ENCODE results near the gene ISG20.
A peak's percentile ranks its signal among the peaks of the same experiment; 100 is the strongest.
"Not testable (repeated sequence)": the region's sequence is repeated elsewhere in the genome, so short reads cannot be mapped to it uniquely, and the experiment has no call there.

Gene ISG20

DNA sequence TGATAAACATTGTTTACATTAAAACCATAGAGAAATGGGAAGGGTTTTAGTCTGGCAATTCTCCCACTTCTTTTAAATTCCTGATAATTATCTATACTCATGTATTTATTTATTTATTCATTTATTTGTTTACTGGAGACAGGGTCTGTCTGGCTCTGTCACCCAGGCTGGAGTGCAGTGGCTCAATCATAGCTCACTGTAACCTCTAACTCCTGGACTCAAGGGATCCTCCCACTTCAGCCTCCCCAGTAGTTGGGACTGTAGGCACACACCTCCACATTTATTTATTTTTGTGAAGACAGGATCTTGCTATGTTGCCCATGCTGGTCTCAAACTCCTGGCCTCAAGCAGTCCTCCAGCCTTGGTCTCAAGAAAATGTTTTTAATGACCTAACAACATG, 20.1 kb upstream of the ISG20 start:
- no peak for DNase-seq (ENCODE audit: low spot score)

DNA sequence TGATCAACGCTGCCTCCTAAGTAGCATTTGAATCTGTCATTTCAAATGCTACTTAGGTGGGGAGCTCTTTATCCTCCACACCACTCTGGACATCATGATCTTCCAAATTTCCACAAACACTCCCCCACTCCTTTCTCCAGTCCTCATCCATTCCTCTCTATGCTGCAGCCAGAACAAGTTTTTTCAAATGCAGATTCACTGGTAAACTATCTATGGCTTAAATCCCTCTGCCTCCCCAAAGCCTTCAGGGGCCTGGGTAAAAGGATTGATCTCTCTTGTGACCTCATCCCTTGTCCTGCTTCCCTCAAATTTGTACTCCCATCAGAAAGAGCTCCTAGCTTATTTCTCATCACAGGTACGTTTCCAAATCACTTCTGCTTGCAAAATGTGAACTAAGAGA, 19.0 kb upstream of the ISG20 start:
- DNase-seq (ENCODE audit: low spot score) = no peak

DNA sequence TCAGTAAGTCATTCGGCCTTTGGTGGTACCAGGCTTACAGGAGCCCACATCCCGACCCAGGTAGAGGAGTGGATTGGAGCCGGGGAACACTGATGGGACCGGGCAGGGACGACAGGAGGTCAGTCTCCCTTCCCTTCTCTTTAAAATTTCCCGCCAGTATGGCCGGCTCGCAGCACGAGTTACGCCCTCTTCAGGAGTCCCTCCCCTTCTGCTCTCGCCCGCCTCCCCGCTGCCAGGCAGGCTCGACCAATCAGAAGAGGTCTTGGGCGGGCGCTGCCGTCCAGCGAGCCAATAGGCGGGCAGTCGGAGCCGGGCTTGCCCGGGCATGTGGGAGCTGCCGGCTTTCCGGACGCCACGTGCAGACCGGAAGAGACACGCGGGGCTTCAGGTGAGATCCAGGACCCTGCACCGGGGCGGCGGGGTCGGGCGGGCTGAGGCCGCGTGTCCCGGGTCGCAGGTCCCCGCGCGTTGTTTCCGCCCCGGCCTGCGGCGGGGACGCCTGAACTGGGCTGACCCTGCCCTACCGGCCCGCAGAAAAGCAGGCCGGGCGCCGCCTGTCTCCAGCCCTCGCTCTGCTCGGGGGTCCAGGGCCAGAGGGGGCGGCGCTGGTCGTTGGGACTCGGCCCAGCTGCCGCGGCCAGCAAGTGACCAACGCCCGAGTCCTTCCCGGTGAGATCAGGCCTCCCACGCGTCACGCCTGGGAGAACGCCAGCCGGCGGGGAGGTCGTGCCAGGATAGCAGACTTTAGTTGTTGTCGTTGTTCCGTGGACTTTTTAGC, 17.6 kb upstream of the ISG20 start, which contains the start of gene AEN:
TSS of gene AEN (plus strand) at position 346 of the 778 bp plus-strand sequence. CDS start 4,870 bp downstream, outside the sequence.
- DNase-seq (ENCODE audit: low spot score) = peak; percentile 95

DNA sequence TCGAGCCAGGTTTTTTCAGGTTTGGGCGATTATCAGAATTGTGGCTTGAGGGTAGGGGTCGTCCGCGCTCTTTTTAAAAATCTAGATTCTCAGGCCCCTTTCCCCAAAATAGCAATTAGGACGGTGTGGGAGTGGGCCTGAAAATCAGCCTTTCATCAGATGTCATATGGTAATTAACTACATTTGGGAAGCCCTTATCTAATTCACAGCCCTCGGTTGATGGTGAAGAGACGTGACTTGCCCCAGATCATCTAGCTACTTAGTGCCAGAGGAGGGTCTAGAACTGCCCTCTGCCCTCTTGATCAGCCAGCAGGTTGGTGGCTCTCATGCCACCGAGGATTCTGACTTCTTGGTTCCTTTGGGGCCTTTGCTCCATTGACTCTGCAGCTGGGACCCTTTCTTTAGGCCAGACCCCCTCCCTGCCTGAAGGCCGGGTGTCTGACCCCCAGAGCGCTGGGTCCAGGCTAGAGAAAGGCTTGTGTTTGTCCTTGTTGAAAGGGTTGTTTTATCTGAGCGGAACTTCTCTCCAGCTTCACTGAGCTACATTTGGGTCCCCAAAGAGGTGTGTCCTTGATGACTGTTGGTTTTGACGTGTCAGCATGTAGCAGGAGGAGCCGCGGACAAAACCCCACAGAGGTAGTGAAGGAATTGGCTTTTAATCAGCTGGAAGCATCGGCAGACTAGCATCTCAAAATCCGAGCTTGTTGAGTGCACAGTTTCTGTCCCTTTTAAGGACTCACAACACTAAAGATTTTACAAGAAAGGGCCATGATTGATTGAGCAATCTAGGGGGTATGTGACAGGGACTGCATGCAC, 16.8 kb upstream of the ISG20 start:
- DNase-seq (ENCODE audit: low spot score) = peak; percentile 85

DNA sequence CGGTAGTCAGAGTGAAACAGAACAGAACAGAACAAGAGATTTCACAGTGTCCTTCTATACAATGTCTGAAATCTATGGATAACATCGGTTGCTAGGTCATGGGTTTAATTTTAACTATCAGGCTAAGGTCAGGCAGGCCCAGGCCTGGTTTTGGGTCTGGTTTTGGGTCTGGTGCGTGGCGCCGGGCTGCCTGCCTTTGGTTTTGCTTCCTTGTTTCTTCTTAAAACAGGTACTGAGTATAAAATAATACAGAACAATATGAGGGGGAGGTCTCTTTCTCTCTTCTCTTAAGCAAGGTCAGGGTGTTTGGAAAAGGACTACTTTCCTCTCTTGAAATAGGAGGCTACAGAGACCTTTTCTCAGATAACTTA, 16.2 kb upstream of the ISG20 start:
- DNase-seq (ENCODE audit: low spot score) = no peak

DNA sequence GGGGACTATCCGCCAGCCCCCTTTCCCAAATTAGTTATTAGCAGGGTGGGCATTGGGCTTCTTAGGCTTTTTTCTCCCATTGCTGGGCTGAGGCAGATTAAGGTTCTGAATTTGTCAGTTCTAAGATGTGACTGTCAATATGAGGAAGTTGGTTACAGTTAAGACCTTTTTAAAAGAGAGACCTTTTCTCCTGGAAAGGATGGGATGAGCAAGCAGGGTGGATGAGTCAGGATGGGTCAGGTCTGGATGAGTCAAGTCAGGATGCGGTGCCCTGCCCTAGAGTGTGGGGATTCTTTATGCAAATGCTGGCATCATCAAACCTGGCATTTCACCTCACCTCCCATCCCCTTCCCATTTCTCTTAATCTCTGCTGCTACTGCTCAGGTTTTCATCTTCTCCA, 15.8 kb upstream of the ISG20 start:
- peak; percentile 94 for DNase-seq (ENCODE audit: low spot score)

DNA sequence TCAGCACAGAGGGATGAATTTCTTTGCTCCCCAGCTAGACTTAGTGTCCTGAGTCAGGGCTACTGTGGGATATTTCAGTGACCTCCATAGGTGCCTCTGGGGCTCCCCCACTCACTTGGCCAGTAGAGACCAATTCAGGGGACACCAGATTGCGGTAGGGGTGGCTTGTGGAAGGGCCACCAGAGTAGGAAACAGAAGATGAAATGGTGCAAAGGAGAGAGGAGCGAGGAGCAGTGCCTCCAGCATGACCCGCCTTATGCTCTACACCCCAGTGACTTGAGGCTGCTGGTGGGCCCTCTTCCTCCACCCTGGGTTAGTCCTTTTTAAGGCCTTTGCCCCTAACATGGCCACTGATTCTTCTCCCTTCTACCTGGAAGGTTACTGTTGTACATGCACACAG, 15.2 kb upstream of the ISG20 start:
- no peak for DNase-seq (ENCODE audit: low spot score)

DNA sequence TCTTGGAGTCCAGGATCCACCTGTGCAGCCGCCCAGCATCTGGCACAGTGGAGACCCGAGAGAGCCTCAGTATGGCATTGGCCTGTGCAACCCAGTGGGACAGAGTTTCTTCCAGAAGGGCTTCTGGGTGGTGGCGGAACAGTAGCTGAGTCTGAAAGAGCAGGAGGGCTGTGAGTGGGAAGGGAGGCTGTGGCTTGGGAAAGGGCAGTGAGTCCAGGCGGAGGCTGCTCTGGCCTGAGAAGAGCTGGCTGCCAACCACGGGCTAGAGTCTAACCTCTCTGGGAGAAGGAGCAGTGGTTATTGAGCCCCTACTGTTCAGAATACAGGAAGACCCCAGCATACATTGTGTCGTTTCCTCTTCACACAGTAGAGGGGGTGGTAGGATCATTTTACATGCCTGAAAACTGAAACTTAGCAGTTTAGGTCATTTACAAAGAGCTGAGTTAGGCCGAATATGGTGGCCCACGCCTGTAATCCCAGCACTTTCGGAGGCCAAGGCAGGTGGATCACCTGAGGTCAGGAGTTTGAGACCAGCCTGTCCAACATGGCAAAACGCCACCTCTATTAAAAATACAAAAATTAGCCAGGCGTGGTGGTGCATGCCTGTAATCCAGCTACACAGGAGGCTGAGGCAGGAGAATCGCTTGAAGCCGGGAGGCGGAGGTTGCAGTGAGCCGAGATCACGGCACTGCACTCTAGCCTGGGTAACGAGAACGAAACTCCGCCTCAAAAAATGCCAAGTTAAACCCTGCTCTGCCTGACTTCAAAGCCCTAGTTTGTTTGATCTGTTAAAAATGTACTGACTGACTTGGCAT, 14.5 kb upstream of the ISG20 start:
- DNase-seq (ENCODE audit: low spot score) = no peak

DNA sequence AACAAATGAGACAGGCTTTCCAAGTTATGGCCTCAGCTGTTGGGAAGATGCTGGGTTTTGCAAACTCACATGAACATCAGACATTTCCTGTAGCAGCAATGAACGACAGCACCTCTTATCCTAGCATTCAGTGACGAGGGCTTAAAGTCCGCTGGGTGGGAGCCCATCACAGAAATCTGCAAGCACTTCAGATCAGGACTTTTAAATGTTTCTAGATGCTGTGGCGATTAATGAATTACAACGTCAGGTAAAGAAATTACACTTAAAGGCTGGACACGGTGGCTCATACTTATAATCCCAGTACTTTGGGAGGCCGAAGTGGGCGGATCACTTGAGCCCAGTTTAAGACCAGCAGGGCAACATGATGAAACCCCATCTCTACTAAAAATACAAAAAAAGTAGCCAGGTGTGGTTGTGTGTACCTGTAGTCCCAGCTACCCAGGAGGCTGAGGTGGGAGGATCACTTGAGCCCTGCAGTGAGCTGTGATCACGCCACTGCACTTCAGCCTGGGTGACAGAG, 13.8 kb upstream of the ISG20 start:
- DNase-seq (ENCODE audit: low spot score) = no peak

DNA sequence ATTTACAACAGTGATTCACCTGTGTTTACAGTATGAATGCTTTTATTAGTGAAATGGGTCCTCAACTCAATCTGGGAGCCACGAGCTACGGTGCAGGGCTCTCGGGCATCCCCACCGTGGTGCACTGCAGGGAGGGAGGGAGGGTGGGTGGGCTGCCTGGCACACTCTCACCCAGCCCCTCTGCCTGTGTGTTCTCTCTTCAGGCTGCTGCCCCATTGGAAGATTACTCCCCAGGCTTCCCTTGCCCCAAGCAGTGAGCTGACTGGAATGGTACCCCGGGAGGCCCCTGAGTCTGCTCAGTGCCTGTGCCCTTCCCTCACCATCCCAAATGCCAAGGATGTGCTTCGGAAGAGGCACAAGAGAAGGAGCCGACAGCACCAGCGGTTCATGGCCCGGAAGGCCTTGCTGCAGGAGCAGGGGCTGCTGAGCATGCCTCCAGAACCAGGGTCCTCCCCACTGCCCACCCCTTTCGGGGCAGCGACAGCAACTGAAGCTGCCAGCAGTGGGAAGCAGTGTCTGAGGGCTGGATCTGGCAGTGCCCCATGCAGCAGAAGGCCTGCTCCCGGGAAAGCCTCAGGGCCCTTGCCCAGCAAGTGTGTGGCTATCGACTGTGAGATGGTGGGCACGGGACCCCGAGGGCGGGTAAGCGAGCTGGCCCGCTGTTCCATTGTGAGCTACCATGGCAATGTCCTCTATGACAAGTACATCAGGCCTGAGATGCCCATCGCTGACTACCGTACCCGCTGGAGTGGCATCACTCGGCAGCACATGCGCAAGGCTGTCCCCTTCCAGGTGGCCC, 12.7 kb upstream of the ISG20 start:
- no peak for DNase-seq (ENCODE audit: low spot score)

DNA sequence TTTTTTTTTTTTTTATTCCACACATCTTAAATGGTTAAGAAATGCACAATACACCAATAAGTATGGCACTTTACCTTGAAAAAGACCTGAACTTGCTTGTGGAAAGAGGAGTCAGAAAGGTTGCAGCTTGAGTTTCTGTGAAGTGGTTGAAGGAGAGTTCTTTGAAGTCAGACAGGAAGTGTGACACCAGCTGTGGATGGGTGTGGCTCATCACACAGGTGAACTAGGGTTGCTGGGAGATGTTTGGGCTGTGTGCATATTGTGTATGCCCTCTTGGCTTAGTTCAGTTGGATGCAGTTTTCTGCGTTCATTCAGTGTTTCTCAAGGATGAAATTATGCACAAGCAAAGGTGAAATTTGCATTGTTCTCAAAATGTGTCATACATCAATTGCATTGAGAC, 11.4 kb upstream of the ISG20 start:
- no peak for DNase-seq (ENCODE audit: low spot score)

DNA sequence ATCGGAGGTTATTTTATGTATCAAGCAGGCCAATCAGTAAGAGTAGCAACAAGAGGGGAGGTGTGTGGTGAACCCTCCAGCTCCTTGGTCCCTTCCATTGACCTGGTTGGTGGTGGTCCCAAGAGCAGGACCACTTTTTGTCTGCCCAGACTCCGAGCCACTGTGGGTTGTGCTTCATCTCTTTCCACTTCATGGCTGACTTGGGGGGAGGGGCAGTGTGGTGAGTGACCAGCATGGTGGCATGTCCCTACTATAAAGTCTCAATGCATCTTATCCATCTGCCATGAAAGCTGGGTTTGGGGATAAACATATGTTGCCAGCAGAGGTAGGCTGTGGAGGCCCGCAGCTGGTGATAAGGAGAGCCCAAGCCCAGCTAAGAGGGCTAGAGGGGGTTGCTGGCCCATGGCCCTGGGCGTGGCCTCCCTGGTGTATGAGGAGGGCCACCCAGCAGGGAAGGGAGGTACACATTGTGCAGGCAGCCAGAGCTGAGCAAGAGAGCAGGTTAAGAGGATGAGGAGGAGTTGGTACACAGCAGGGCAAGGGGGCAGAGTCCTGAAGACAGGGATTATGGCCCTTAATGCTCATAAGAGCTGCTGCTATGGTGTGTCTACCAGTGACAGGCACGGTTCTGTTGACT, 10.7 kb upstream of the ISG20 start:
- DNase-seq (ENCODE audit: low spot score) = no peak

DNA sequence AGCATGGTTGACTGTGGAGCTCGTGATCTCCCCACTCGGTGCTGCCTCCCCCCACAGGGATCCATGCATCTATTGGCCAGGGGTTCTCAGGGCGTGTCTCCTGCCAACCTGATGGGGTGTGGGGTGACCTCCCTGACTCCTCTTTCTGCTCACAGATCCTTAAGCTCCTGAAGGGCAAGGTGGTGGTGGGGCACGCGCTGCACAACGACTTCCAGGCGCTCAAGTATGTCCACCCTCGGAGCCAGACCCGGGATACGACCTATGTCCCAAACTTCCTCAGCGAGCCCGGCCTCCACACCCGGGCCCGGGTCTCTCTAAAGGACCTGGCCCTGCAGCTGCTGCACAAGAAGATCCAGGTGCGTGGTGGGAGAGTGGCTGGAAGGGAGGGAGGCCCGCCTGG, 9.7 kb upstream of the ISG20 start:
- no peak for DNase-seq (ENCODE audit: low spot score)

DNA sequence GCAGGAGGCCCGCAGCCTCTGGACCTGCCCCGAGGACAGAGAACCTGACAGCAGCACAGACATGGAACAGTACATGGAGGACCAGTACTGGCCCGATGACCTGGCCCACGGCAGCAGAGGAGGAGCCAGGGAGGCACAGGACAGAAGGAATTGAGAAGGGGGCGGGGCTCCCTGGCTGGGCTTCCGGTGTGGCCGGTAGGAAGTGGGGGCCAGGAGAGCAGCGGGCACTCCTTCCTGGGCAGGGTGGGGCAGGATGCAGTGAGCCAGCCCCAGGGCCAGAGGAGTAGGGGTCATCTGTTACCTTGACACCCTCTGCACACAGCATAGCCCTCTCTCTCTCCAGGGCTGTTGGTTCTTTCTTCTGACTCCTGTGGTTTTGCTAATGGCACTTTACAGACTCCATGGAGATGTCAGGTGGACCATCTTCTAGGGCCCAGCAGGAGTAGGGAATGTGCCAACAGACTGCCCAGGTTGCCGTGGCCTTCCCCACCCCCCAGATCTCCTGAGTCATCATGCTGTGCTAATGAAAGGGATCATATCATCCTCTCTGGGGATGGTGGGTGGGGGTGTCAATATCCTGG, 8.6 kb upstream of the ISG20 start:
- DNase-seq (ENCODE audit: low spot score) = no peak

DNA sequence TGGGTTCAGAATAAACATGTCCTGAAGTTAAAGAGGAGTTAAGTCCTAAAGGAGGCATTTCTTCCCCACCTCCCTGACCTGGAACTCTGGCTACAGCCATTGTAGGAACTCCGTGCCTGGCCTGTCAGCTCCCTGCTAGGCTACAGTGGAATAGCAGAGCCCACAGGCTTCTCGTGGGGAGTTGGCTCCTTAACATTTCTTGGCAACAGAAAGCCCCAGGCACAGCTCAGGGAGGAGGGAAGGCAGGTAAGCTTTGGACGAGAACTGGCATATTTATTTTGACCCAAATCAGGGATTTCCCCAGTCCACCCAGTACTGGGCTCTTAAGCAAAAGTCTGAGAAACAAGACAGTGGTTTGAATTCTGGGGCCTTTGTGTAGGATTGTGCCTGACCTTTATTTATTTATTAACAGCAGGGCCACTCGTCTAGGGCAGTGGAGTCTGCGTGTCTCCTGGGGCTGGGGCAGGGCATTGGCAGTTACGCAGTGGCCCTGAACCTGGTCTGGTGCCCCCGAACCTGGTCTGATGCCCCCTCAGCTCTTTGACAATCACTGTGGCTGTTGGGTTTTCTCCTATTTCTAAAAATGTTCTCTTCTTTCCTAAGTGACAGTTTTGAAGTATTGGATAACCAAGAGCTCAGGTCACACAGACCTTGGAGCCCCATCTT, 7.9 kb upstream of the ISG20 start:
- DNase-seq (ENCODE audit: low spot score) = no peak

DNA sequence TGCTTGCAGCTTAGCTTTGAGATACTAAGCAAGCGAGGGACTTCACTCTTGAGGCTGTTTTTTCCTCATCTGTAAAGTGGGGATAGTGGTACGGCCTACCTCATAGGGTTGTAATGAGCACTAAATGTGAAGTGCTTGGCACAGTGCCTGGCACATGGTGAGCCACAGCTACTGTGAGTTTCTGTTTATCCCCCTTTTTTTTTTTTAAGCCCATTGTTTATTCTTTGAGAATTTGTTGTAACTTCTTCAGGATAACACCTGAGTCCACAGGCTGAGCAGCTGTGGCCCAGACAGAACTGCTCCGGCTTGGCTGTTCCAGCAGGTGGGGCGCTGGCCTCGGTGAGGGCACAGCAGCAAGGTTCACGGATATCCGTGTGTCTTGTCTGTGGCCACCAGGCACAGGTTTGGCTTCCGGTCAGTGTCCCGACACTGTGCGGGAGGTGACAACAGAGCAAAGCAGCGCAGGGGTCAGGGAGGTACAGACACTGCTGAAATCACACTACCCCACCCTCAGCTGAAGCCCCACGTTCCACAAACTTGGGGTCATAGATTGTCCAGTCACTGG, 7.3 kb upstream of the ISG20 start:
- DNase-seq (ENCODE audit: low spot score) = no peak

DNA sequence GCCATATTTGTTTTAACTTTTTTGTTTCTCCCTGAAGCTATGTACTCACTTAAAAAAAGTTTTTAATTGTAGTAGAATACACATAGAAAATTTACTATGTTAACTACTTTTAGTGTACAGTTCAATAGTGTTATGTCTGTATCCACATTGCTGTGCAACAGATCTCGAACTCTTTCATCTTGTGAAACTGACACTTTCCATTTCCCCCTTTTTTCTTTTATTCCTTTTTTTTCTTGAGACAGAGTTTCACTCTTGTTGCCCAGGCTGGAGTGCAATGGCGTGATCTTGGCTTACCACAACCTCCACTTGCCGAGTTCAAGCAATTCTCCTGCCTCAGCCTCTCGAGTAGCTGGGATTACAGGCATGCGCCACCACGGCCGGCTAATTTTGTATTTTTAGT, 6.0 kb upstream of the ISG20 start:
- not testable (repeated sequence) for DNase-seq (ENCODE audit: low spot score)

DNA sequence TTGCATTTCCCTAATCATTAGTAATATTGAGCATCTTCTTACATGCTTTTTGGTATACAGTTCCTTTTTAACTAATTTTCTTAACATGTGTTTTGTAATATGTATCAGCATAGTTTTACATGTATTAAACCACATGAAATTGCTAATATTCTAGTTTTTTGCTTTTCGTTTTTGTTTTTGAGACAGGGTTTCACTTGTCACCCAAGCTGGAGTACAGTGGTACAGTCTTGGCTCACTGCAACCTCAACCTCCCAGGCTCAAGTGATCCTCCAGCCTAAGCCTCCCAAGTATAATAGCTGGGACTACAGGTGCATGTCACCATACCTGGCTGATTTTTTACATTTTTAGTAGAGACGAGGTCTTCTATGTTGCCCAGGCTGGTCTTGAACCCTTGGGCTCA, 4.4 kb upstream of the ISG20 start:
- no peak for DNase-seq (ENCODE audit: low spot score)

DNA sequence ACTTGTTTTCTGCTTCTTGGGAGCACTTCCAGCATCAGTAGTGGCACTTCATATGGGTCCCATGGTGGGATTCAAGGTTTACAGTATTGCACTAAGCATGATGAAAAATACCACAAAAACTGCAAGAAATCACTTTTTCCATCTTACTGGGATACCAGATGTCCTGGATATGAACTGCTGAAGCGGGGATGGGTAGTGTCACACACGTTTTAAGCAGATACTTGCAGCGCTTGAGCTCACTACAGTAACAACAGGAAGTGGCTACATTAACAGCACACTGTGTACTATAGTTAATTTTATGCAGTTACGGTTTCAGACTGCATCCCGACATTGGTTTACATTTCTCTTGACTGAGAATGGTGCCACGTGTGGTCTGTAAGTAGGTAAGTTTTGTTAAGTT, 3.5 kb upstream of the ISG20 start:
- DNase-seq (ENCODE audit: low spot score) = no peak

DNA sequence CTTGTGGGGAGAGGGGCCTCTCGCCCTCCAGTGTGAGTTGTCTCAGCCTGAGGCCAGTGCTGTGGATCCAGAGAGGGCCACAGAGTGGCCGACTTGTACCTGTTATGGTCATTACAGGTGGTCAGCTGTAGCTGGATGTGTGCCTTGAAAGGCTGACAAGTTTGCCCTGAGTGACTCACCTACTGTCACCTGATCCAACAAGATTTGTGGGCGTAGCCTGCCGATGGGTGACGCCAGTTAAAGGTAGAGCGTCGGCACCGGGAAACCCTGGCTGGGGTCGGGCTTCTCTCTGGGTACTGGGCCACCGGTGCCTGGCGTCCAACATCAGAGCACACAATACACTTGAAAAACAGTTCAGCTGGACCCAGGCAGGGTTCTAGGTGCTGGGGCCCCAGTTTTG, 2.8 kb upstream of the ISG20 start:
- peak; percentile 24 for DNase-seq (ENCODE audit: low spot score)
